GM12873 (cell line): ENCODE results near the gene THOC2.

Experiments
- TF ChIP-seq, protein P1 (sequence below): IDR thresholded peaks from 2 replicates; pipeline ENCODE4 v1.5.1; 2012; ENCODE audit warnings: low read depth, mild to moderate bottlenecking, moderate library complexity, low read length, control low read depth; ENCODE audit not compliant: insufficient read depth; ENCODE audit errors: missing control alignments

THOC2 gene

DNA sequence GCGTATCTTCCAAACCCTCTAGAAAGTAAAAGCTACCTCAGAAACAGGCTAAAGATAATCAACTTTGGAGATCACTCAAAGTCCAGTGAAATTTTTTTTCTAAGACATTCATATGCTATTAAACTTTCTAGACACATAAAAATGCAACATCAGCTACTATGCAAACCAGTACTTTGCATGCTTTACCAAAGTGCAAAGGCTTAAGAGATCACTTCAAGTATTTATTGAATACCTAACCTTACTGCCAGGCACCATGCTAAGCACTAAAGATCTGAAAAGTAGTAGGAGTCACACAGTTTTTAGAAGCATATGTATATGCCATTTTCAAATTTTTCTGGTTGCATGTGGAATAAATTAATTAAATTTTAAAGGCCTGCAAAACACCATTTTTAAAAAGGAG lies 115.8 kb downstream of the THOC2 start:
- TF ChIP-seq, protein P1, sequence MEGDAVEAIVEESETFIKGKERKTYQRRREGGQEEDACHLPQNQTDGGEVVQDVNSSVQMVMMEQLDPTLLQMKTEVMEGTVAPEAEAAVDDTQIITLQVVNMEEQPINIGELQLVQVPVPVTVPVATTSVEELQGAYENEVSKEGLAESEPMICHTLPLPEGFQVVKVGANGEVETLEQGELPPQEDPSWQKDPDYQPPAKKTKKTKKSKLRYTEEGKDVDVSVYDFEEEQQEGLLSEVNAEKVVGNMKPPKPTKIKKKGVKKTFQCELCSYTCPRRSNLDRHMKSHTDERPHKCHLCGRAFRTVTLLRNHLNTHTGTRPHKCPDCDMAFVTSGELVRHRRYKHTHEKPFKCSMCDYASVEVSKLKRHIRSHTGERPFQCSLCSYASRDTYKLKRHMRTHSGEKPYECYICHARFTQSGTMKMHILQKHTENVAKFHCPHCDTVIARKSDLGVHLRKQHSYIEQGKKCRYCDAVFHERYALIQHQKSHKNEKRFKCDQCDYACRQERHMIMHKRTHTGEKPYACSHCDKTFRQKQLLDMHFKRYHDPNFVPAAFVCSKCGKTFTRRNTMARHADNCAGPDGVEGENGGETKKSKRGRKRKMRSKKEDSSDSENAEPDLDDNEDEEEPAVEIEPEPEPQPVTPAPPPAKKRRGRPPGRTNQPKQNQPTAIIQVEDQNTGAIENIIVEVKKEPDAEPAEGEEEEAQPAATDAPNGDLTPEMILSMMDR = no peak

DNA sequence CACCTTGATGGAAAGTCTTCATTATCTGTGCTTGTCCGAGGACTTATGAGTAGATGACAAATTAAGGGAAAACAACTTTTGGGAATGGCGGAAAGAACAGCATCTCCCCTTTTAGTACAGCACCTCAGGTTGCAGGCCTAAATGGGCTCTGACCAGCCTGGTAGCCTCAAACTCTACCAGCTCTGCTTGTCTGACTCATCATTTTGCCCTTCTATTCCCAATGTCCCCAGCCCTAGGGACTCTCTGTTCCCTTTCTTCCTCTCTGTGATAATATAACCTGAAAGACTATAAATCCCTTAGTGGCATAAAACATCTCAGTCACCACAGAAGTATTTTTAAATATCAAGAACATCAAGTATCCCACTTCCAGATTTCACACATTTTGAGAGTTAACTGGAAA lies 121.9 kb downstream of the THOC2 start:
- TF ChIP-seq, protein P1 = no peak

DNA sequence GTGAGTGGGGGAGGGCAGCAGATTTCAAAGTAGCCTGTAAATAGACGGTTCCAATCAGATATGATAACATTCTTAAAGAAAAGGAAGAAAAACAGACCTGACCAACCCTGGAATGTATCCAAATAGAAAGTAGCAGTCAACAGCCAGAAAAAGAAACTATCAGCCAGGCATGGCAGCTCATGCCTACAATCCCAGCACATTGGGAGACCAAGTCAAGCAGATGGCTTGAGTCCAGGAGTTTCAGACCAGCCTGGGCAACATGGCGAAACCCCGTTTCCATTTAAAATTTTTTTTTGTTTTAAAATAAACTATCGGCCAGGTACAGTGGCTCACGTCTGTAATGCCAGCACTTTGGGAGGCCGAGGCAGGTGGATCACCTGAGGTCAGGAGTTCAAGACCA lies 125.0 kb downstream of the THOC2 start:
- TF ChIP-seq, protein P1 = no peak

- TF ChIP-seq, protein P1 = no peak
Measured at GRCh38 chrX:123607270-123607669, 125.6 kb downstream of the THOC2 start.

GRCh38 chrX:123603491-123603890 lies 129.4 kb downstream of the THOC2 start:
- TF ChIP-seq, protein P1 = no peak

GRCh38 chrX:123601437-123601836 lies 131.4 kb downstream of the THOC2 start:
- TF ChIP-seq, protein P1 = no peak

DNA sequence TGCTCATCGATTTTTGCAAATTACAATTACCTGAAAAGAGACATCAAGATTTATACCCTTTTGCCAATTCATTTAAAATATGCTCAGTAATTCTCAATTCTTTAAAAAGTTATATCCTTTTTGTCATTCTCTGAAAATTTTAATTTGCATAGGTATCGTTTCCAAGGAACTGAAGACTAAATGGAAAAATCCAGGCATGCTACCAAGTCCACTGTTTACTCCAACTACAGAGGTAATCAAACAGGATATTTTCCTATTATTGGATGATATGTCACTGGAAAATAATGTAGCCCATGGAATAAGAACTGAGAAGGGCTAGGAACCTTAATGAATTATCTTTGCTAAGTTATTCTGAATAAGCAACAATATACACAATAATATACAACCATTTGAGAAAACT lies 132.7 kb downstream of the THOC2 start:
- TF ChIP-seq, protein P1 = no peak
